Measurements from ENCODE around the gene KIF1A. TPM values are rescaled to one million over a fixed set of nuclear protein-coding genes. Genes with fewer than 3 reads are reported as not detected.

KIF1A gene
- total RNA-seq, 1 donor from 2014 or later, result 1.2 TPM

- DNase-seq (ENCODE audit: extremely low read depth, low read depth, low spot score), result no peak
Observed at GRCh38 chr2:240777456-240778212, 42.4 kb downstream of the KIF1A start.

- no peak for DNase-seq (ENCODE audit: extremely low read depth, low read depth, low spot score)
Observed at GRCh38 chr2:240775905-240776304, 44.1 kb downstream of the KIF1A start.

GRCh38 chr2:240774856-240775255 lies 45.2 kb downstream of the KIF1A start:
- no peak for DNase-seq (ENCODE audit: extremely low read depth, low read depth, low spot score)

- no peak for DNase-seq (ENCODE audit: extremely low read depth, low read depth, low spot score)
Observed at GRCh38 chr2:240769096-240769495, 50.9 kb downstream of the KIF1A start.

- no peak for DNase-seq (ENCODE audit: extremely low read depth, low read depth, low spot score)
Observed at GRCh38 chr2:240768216-240768615, 51.8 kb downstream of the KIF1A start.

- DNase-seq (ENCODE audit: extremely low read depth, low read depth, low spot score), result no peak
Observed at GRCh38 chr2:240767341-240767740, 52.7 kb downstream of the KIF1A start.

GRCh38 chr2:240766072-240766471 lies 53.9 kb downstream of the KIF1A start:
- no peak for DNase-seq (ENCODE audit: extremely low read depth, low read depth, low spot score)

GRCh38 chr2:240765007-240765406 lies 55.0 kb downstream of the KIF1A start:
- DNase-seq (ENCODE audit: extremely low read depth, low read depth, low spot score), result no peak

GRCh38 chr2:240764605-240765004 lies 55.4 kb downstream of the KIF1A start:
- no peak for DNase-seq (ENCODE audit: extremely low read depth, low read depth, low spot score)

- DNase-seq (ENCODE audit: extremely low read depth, low read depth, low spot score), result no peak
Observed at GRCh38 chr2:240762971-240763370, 57.0 kb downstream of the KIF1A start.

- no peak for DNase-seq (ENCODE audit: extremely low read depth, low read depth, low spot score)
Observed at GRCh38 chr2:240762249-240762648, 57.8 kb downstream of the KIF1A start.

- no peak for DNase-seq (ENCODE audit: extremely low read depth, low read depth, low spot score)
Observed at GRCh38 chr2:240760576-240761246, 59.3 kb downstream of the KIF1A start.

GRCh38 chr2:240760121-240760520 lies 59.9 kb downstream of the KIF1A start:
- no peak for DNase-seq (ENCODE audit: extremely low read depth, low read depth, low spot score)

- no peak for DNase-seq (ENCODE audit: extremely low read depth, low read depth, low spot score)
Observed at GRCh38 chr2:240759459-240759858, 60.6 kb downstream of the KIF1A start.

- DNase-seq (ENCODE audit: extremely low read depth, low read depth, low spot score), result no peak
Observed at GRCh38 chr2:240757086-240757614, 62.9 kb downstream of the KIF1A start.

- DNase-seq (ENCODE audit: extremely low read depth, low read depth, low spot score), result no peak
Observed at GRCh38 chr2:240752209-240752608, 67.8 kb downstream of the KIF1A start.

GRCh38 chr2:240750409-240750808 lies 69.6 kb downstream of the KIF1A start:
- DNase-seq (ENCODE audit: extremely low read depth, low read depth, low spot score), result no peak

GRCh38 chr2:240749516-240749915 lies 70.5 kb downstream of the KIF1A start:
- DNase-seq (ENCODE audit: extremely low read depth, low read depth, low spot score), result no peak

- no peak for DNase-seq (ENCODE audit: extremely low read depth, low read depth, low spot score)
Observed at GRCh38 chr2:240747256-240747655, 72.8 kb downstream of the KIF1A start.

- DNase-seq (ENCODE audit: extremely low read depth, low read depth, low spot score), result no peak
Observed at GRCh38 chr2:240746671-240747070, 73.3 kb downstream of the KIF1A start.

- DNase-seq (ENCODE audit: extremely low read depth, low read depth, low spot score), result no peak
Observed at GRCh38 chr2:240745962-240746361, 74.1 kb downstream of the KIF1A start.

- DNase-seq (ENCODE audit: extremely low read depth, low read depth, low spot score), result no peak
Observed at GRCh38 chr2:240745456-240745855, 74.6 kb downstream of the KIF1A start.

Data from glomerular endothelial cell (primary cell).